Heart right ventricle (tissue), 16 donors: ENCODE data around the gene TEAD2. TPM values are rescaled to one million over a fixed set of nuclear protein-coding genes. Genes with fewer than 3 reads are reported as not detected.

Experiments
- ATAC-seq, 8 donors: fragments of 200-7000 bp; cut with Tn5 transposase; one replicate each; pipeline ENCODE4 v1.9.1; 2020; ENCODE audit warnings: mild to moderate bottlenecking in 8 of 8, moderate library complexity in 8 of 8, moderate number of reproducible peaks in 1 of 8
- DNase-seq, 2 donors: peaks; one replicate each; pipeline ENCODE4 v3.0.0-alpha.2; 2020
- H3K27ac ChIP-seq, 10 donors: fragments of 200-600 bp; sonication (generic) in 2 of 10; one replicate each; pipeline versions ENCODE4 v1.5.0 to v1.8.0; 2020 to 2022; ENCODE audit warnings: mild to moderate bottlenecking in 3 of 10
- H3K27me3 ChIP-seq, 7 donors: fragments of 200-600 bp; one replicate each; pipeline ENCODE4 v1.8.0; 2021 to 2022; ENCODE audit warnings: mild to moderate bottlenecking in 2 of 7
- H3K36me3 ChIP-seq, 9 donors: fragments of 200-600 bp; sonication (generic) in 1 of 9; one replicate each; pipeline versions ENCODE4 v1.5.0 to v1.8.0; 2020 to 2022; ENCODE audit warnings: mild to moderate bottlenecking in 2 of 9
- H3K4me1 ChIP-seq, 9 donors: fragments of 200-600 bp; sonication (generic) in 1 of 9; one replicate each; pipeline versions ENCODE4 v1.5.0 to v1.8.0; 2020 to 2022; ENCODE audit warnings: mild to moderate bottlenecking in 4 of 9
- H3K4me3 ChIP-seq, 10 donors: fragments of 200-600 bp; sonication (generic) in 2 of 10; one replicate each; pipeline versions ENCODE4 v1.5.0 to v1.8.0; 2020 to 2022; ENCODE audit warnings: mild to moderate bottlenecking in 7 of 10, moderate library complexity in 2 of 10
- H3K9me3 ChIP-seq, 11 donors: fragments of 200-600 bp in 10 of 11; sonication (generic) in 2 of 11; one replicate each; pipeline versions ENCODE4 v1.5.0 to v1.8.0; 2013 to 2022; ENCODE audit warnings: mild to moderate bottlenecking in 2 of 11, control low read depth in 1 of 11, moderate library complexity in 1 of 11
- WGBS, 2 donors: extraction: QIAGEN DNeasy Blood & Tissue Kit; methylation state at CpG; one replicate each; pipeline ENCODE4 v1.1.7; 2013; ENCODE audit warnings: inconsistent platforms in 1 of 2; 5-methylcytosine and 5-hydroxymethylcytosine counted together
- intact Hi-C, 10 donors: fragments of 100-400 bp; cut with DNase I; formaldehyde crosslinking; loops; one replicate each; pipeline versions ENCODE4 v1.11.1 to v1.14.2; 2022
- polyA plus RNA-seq, 2 donors: library from polyadenylated mRNA; stranded (reverse); fragments of 200-250 nt; gene quantifications; one replicate each; pipeline ENCODE4 v1.2.3, GENCODE V29; 2013
- total RNA-seq, 10 donors: library from RNA; stranded (reverse); fragmentation: NEBNext Ultra II Directional in 3 of 10; extraction: Animal tissue kit (Norgen Biotek cat#: 25700) in 3 of 10; gene quantifications; one replicate each; pipeline versions ENCODE4 v1.2.1 to v1.2.4, GENCODE V29; 2021 to 2023
- TF ChIP-seq, protein P1 (sequence below), 9 donors: fragments of 200-600 bp; sonication (generic) in 2 of 9; IDR thresholded peaks; one replicate each; pipeline versions ENCODE4 v1.5.0 to v1.8.0; 2021 to 2022; ENCODE audit warnings: antibody characterized with exemption in 9 of 9, mild to moderate bottlenecking in 5 of 9, moderate library complexity in 1 of 9
- donor health status: Arrhythmogenic right ventricular cardiomyopathy.
- donor health status: ischemic (EF 13 %, LVEDD 7.1; RV severe dilation, severe dysfunction).
- donor health status: healthy with polysubstance abuse.
- donor health status: DM: no; HTN: yes; CAD: no.
- donor health status: DM: no; HTN: no; CAD: no.
- donor health status: ischemic (EF 25% LVEDD 6.9; RV normal size, moderate dysfunction).
- donor health status: ischemic (EF 25% LVEDD 5.7; RV mildly dilated, moderate dysfunction).
- donor health status: healthy.
- donor health status: DM: yes; HTN: yes; CAD: no.
- donor health status: Ischemic cardiomyopathy.
- donor health status: ischemic (EF 35%, LVEDD 5.7; RV mildly dilated, moderate dysfunction).
- donor health status: nonischemic (EF 11% LVEDD 7.7; RV severe dilation, severe dysfunction).
- donor health status: DM: yes; HTN: yes; CAD: no.
- donor health status: PGD.
- donor health status: ischemic (EF 29% LVEDD 5.4; RV normal size, mild dysfunction).
- donor health status: nonischemic (EF 23%, LVEDD 6.1; RV moderate dilation, normal function).

Gene TEAD2
- total and polyA plus RNA-seq, 12 donors, result 34.1 to 67.8 (median 45.1) TPM

GRCh38 chr19:49371184-49371583, 9.0 kb upstream of the TEAD2 start:
- Histone ChIP-seq H3K9me3 (peaks cover 0 to 26% (median 14%) of the 10 kb centered on the region in 11 donors), H3K4me1 (no peaks in the 10 kb centered on the region), H3K36me3 (no peaks in the 10 kb centered on the region), H3K27ac (no peak overlapping the region), H3K27me3 (no peaks in the 10 kb centered on the region), H3K4me3 (no peak overlapping the region)
- TF ChIP-seq, protein P1, sequence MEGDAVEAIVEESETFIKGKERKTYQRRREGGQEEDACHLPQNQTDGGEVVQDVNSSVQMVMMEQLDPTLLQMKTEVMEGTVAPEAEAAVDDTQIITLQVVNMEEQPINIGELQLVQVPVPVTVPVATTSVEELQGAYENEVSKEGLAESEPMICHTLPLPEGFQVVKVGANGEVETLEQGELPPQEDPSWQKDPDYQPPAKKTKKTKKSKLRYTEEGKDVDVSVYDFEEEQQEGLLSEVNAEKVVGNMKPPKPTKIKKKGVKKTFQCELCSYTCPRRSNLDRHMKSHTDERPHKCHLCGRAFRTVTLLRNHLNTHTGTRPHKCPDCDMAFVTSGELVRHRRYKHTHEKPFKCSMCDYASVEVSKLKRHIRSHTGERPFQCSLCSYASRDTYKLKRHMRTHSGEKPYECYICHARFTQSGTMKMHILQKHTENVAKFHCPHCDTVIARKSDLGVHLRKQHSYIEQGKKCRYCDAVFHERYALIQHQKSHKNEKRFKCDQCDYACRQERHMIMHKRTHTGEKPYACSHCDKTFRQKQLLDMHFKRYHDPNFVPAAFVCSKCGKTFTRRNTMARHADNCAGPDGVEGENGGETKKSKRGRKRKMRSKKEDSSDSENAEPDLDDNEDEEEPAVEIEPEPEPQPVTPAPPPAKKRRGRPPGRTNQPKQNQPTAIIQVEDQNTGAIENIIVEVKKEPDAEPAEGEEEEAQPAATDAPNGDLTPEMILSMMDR (IDR thresholded peaks at IDR 0.05), result no peak
- DNase-seq, result no peak
- intact Hi-C loops, result no loop called here
- no peak for ATAC-seq
- 73 to 91% methylated on average over 3 of the region's 3 CpGs for WGBS, 2 donors

DNA sequence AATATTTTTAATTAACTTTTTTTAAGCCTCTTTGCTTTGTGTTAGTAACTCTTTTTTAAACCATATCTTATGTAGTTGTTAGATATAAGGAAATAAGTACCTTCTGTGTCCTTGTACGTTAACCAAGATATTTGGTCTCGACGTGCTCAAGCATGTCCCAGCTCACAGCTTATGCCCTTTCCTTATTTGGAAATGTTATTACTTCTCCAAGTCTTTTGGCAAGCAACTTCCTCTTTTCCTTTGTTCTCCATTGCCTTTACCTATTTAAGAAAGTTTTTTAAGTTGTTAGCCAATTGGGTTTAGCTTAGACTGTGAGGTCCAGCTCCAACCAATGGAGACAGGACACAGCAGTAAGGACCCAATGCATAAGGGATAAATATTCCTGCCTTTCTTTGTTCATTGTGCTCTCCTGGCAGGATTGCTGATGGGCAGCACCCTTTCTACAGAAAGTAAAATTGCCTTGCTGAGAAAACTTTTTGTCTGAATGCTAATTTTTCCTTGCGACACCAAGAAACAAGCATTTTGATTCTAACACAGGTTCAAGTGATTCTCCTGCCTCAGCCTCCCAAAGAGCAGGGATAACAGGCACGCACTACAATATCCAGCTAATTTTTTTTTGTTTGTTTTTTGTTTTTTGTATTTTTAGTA, 6.6 kb upstream of the TEAD2 start:
- H3K4me1 ChIP-seq, result peaks cover 0 to 5% (median 2%) of the 10 kb centered on the region in 9 donors
- intact Hi-C loops, result no loop called here
- no peaks in the 10 kb centered on the region for H3K36me3 ChIP-seq
- no peak overlapping the region for H3K27ac ChIP-seq
- H3K27me3 ChIP-seq, result peaks cover 0 to 4% (median 0%) of the 10 kb centered on the region in 7 donors
- ATAC-seq, result no peak
- H3K9me3 ChIP-seq, result peaks cover 0 to 26% (median 14%) of the 10 kb centered on the region in 11 donors
- 83 to 84% methylated on average over 5 of the region's 5 CpGs for WGBS, 2 donors
- TF ChIP-seq, protein P1 (IDR thresholded peaks at IDR 0.05), result no peak
- no peak for DNase-seq
- H3K4me3 ChIP-seq, result no peak overlapping the region

DNA sequence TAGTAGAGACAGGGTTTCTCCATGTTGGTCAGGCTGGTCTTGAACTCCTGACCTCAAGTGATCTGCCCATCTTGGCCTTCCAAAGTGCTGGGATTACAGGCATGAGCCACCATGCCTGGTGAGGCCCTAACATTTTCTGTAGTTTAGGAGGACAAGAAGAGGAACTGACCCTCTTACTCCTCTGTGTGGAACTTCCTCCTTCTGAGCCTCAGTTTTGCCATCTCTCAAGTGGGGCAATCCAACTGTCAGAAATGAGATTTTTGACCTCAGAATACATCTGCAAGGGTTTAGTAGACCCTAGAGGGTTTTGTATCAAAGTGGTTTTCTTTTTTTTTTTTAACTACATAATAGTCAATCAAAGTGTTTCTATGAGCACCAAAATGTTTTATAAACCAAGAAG, 3.9 kb upstream of the TEAD2 start:
- H3K4me3 ChIP-seq, result no peak overlapping the region
- peaks cover 0 to 23% (median 11%) of the 10 kb centered on the region in 9 donors for H3K4me1 ChIP-seq
- peaks cover 0 to 26% (median 14%) of the 10 kb centered on the region in 11 donors for H3K9me3 ChIP-seq
- no peaks in the 10 kb centered on the region for H3K36me3 ChIP-seq
- ATAC-seq (no peak), DNase-seq (no peak)
- TF ChIP-seq, protein P1 (IDR thresholded peaks at IDR 0.05), result no peak
- no peak overlapping the region for H3K27ac ChIP-seq
- peaks cover 0 to 31% (median 0%) of the 10 kb centered on the region in 7 donors for H3K27me3 ChIP-seq
- intact Hi-C loops, result no loop called here

GRCh38 chr19:49364083-49364737, 2.0 kb upstream of the TEAD2 start:
- TF ChIP-seq, protein P1 (IDR thresholded peaks at IDR 0.05), result no peak
- Histone ChIP-seq H3K27ac (peak overlapping the region in 9 of 10 donors; percentile 30 to 99 (median 91)), H3K9me3 (peaks cover 0 to 14% (median 7%) of the 10 kb centered on the region in 11 donors), H3K36me3 (peaks cover 0 to 5% (median 4%) of the 10 kb centered on the region in 9 donors), H3K27me3 (peaks cover 0 to 31% (median 0%) of the 10 kb centered on the region in 7 donors), H3K4me3 (peak overlapping the region in 8 of 10 donors; percentile 65 to 97 (median 81)), H3K4me1 (peaks cover 0 to 25% (median 11%) of the 10 kb centered on the region in 9 donors)
- ATAC-seq, result no peak
- intact Hi-C loops, result loop anchor here in 1 of 10 donors (5.0 kb wide), 1 partner anchor 492 kb away; the partner anchor contains the start of gene PPP1R15A
- WGBS, 2 donors, result 67 to 75% methylated on average over 27 of the region's 27 CpGs
- DNase-seq, result peak in 1 of 2 donors; percentile 24
